Measurements from ENCODE around the gene INSYN2B. TPM values are rescaled to one million over a fixed set of nuclear protein-coding genes. Genes with fewer than 3 reads are reported as not detected.

Gene INSYN2B
- total RNA-seq, 1 donor from 2014 or later: not detected

DNA sequence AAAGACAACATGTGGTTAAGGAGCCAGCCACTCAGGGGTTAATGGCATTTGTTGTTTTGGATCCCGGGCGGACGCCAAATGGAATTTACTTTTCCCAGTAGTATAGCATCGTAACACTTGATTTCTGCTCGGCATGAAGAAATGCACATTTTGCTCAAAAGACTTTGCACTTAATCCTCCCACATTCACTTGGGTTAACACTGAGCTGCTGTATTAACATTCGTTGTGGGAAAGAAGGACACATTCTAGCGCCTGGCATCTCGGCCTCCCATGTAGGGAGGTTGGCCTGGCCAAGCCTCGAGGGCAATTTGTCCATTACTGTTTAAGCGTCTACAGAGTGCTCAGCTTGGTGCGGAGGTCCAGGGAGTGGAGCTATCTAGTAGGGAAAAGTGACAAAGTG lies 32.3 kb upstream of the INSYN2B start:
- Mint-ChIP-seq H3K27ac (ENCODE audit: unreplicated experiment) (no peak overlapping the region), H3K36me3 (ENCODE audit: unreplicated experiment) (no peaks in the 10 kb centered on the region), H3K4me3 (ENCODE audit: unreplicated experiment) (no peak overlapping the region), H3K4me1 (ENCODE audit: low read depth, unreplicated experiment) (no peaks in the 10 kb centered on the region), H3K27me3 (ENCODE audit: unreplicated experiment) (peaks cover 2% of the 10 kb centered on the region), H3K9me3 (ENCODE audit: unreplicated experiment) (no peaks in the 10 kb centered on the region)
- DNase-seq: no peak
- TF ChIP-seq, protein P1, sequence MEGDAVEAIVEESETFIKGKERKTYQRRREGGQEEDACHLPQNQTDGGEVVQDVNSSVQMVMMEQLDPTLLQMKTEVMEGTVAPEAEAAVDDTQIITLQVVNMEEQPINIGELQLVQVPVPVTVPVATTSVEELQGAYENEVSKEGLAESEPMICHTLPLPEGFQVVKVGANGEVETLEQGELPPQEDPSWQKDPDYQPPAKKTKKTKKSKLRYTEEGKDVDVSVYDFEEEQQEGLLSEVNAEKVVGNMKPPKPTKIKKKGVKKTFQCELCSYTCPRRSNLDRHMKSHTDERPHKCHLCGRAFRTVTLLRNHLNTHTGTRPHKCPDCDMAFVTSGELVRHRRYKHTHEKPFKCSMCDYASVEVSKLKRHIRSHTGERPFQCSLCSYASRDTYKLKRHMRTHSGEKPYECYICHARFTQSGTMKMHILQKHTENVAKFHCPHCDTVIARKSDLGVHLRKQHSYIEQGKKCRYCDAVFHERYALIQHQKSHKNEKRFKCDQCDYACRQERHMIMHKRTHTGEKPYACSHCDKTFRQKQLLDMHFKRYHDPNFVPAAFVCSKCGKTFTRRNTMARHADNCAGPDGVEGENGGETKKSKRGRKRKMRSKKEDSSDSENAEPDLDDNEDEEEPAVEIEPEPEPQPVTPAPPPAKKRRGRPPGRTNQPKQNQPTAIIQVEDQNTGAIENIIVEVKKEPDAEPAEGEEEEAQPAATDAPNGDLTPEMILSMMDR (IDR thresholded peaks at IDR 0.05; ENCODE audit: partially characterized antibody, unreplicated experiment): no peak

DNA sequence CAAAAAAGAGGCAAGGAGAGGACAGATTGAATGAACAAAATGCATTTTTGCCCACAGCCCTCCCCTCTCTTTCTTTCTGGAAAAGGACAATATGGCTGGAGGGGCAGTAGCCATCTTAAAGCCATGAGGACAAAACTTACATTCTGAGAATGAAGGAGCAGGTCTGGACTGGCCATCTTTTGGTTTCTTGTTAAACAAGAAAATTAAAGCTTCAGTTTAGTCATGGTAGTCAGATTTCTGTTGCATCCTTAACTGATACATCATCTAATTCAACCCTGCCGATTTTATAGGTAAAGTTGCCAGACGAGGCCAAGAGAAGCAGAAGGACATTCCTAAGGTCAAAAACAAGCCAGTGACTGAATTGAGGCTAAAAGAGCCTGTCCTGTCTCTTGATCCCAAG lies 31.5 kb upstream of the INSYN2B start:
- Mint-ChIP-seq H3K27me3 (ENCODE audit: unreplicated experiment) (peaks cover 2% of the 10 kb centered on the region), H3K4me3 (ENCODE audit: unreplicated experiment) (no peak overlapping the region), H3K9me3 (ENCODE audit: unreplicated experiment) (no peaks in the 10 kb centered on the region), H3K36me3 (ENCODE audit: unreplicated experiment) (no peaks in the 10 kb centered on the region), H3K4me1 (ENCODE audit: low read depth, unreplicated experiment) (no peaks in the 10 kb centered on the region), H3K27ac (ENCODE audit: unreplicated experiment) (no peak overlapping the region)
- DNase-seq: no peak
- TF ChIP-seq, protein P1 (IDR thresholded peaks at IDR 0.05; ENCODE audit: partially characterized antibody, unreplicated experiment): no peak

DNA sequence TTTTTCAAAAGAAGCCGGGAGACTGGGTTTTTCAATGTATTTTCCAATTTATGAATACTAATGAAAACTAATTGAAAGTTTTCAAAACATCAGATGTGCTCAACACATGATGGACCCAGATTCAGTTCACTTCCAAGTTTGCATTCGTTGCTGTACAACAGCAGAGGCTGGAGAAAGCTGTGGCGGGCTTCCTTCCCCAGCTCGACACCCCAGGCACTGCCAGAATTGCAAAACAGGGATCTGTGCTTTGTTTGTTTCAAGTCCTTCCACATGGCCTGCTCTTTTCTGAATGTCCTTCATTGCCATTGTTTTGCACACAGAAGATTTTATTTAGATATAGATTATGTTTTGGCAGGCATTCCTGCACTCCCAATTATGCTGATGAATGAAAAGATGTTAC lies 30.3 kb upstream of the INSYN2B start:
- Mint-ChIP-seq H3K4me3 (ENCODE audit: unreplicated experiment) (no peak overlapping the region), H3K4me1 (ENCODE audit: low read depth, unreplicated experiment) (no peaks in the 10 kb centered on the region), H3K27ac (ENCODE audit: unreplicated experiment) (no peak overlapping the region), H3K9me3 (ENCODE audit: unreplicated experiment) (no peaks in the 10 kb centered on the region), H3K36me3 (ENCODE audit: unreplicated experiment) (no peaks in the 10 kb centered on the region), H3K27me3 (ENCODE audit: unreplicated experiment) (peaks cover 2% of the 10 kb centered on the region)
- no peak for DNase-seq
- TF ChIP-seq, protein P1 (IDR thresholded peaks at IDR 0.05; ENCODE audit: partially characterized antibody, unreplicated experiment): no peak

DNA sequence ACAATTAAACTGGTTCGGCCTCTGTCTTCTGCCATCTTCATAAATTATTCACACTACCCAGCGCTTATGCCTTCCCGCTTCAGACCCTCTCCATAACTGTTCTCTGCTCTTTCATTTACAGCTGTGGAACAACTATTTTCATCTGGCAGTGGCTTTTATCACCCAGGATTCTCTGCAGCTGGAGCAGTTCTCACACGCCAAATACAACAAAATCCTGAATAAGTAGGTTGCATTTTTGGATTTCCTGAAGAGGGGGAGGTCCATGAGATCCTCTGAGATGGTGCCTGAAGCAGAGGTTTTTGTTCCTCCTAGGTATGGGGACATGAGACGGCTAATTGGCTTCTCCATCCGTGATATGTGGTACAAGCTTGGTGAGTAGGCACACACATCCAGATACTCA lies 28.1 kb upstream of the INSYN2B start:
- no peaks in the 10 kb centered on the region for H3K9me3 Mint-ChIP-seq (ENCODE audit: unreplicated experiment)
- no peaks in the 10 kb centered on the region for H3K36me3 Mint-ChIP-seq (ENCODE audit: unreplicated experiment)
- DNase-seq: no peak

DNA sequence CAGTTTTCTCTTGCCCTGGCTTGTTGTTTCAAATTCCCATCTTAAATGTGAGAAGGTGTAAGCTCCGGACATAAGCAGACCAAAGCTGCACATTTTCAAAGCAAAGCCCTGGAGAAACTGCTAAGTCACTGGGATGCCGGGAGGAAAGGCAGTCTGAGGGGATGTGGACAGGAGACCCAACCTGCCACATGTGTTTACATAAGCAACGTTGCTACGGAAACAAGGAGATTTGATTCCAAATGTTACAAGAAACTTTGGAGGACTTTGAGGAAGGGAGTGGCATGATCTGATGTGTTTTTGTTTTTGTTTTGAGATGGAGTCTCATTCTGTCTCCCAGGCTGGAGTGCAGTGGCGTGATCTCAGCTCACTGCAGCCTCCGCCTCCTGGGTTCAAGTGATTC lies 25.7 kb upstream of the INSYN2B start:
- no peaks in the 10 kb centered on the region for H3K9me3 Mint-ChIP-seq (ENCODE audit: unreplicated experiment)
- no peak overlapping the region for H3K27ac Mint-ChIP-seq (ENCODE audit: unreplicated experiment)
- no peaks in the 10 kb centered on the region for H3K36me3 Mint-ChIP-seq (ENCODE audit: unreplicated experiment)
- TF ChIP-seq, protein P1 (IDR thresholded peaks at IDR 0.05; ENCODE audit: partially characterized antibody, unreplicated experiment): no peak
- no peak overlapping the region for H3K4me3 Mint-ChIP-seq (ENCODE audit: unreplicated experiment)
- no peaks in the 10 kb centered on the region for H3K4me1 Mint-ChIP-seq (ENCODE audit: low read depth, unreplicated experiment)
- peaks cover 2% of the 10 kb centered on the region for H3K27me3 Mint-ChIP-seq (ENCODE audit: unreplicated experiment)
- no peak for DNase-seq

More for the DNA sequence above, 28.1 kb upstream of the INSYN2B start:
- TF ChIP-seq, protein P1 (IDR thresholded peaks at IDR 0.05; ENCODE audit: partially characterized antibody, unreplicated experiment): no peak
- Mint-ChIP-seq H3K27ac (ENCODE audit: unreplicated experiment) (no peak overlapping the region), H3K4me3 (ENCODE audit: unreplicated experiment) (no peak overlapping the region), H3K27me3 (ENCODE audit: unreplicated experiment) (peaks cover 2% of the 10 kb centered on the region), H3K4me1 (ENCODE audit: low read depth, unreplicated experiment) (no peaks in the 10 kb centered on the region)

Data from glutamatergic neuron (in vitro differentiated cells).